ENCODE data around the gene GNAZ.

The GNAZ gene

DNA sequence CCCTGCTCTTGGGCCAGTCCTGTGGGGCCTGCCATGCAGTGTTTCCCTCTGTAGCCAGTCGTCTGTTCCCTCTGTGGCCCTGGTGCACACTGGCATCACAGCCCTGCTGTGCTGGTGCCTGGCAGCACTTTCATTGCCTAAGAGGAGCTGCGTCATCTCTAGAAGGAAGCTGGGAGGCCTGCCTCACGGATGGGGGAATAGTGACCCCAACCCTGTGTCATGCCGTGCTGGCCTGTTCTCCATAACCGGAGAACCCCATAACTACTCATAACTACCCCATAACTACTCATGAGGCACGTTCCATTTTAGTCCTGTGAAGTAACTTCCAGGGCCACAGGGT is 88.9 kb downstream of the GNAZ start:
- no CpG with 5 or more reads among the region's 6 CpGs for WGBS (ENCODE audit: extremely low coverage, insufficient coverage, insufficient read length)
- no peaks in the 10 kb centered on the region for H3K27me3 ChIP-seq (ENCODE audit: insufficient read depth, low read length)
- no peak overlapping the region for H2BK120ac ChIP-seq (ENCODE audit: insufficient read depth, low read length, poor library complexity)

DNA sequence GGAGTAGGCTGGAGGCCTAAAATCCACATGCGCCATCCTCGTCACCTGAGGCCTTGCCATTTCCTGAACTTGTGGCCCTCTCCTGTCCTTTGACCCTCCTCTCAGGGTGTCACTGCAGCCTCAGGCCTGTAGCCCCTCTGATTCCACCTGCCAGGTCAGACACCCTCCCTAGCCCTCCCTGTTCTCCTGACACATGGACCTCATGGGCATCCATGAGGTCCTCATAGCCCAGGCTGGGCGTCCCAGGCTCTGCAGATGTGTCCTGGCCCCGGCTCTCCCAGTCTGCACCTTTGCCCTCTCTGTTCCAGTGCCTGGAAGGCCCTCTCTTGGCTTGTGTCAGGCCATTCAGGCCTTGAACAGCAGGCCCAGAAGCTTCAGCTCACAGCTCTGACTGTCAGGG is 90.7 kb downstream of the GNAZ start:
- H3K4ac ChIP-seq (ENCODE audit: low read depth, low read length), result no peak overlapping the region
- peaks cover 2% of the 10 kb centered on the region for H3K79me2 ChIP-seq (ENCODE audit: control insufficient read depth, insufficient read depth, low read length, poor library complexity)
- no peak overlapping the region for H4K8ac ChIP-seq (ENCODE audit: low read depth, low read length)
- no peak overlapping the region for H2BK120ac ChIP-seq (ENCODE audit: insufficient read depth, low read length, poor library complexity)
- no peak overlapping the region for H3K14ac ChIP-seq (ENCODE audit: low read length)
- H2BK5ac ChIP-seq (ENCODE audit: low read depth, low read length, poor library complexity), result no peak overlapping the region
- H3K9ac ChIP-seq (ENCODE audit: low read length), result no peak overlapping the region
- H3K4me2 ChIP-seq (ENCODE audit: low read length), result no peak overlapping the region
- H3K4me3 ChIP-seq (ENCODE audit: low read depth, low read length), result no peak overlapping the region
- H2AFZ ChIP-seq (ENCODE audit: insufficient read depth, low read length, poor library complexity), result no peak overlapping the region
- H3K4me1 ChIP-seq (ENCODE audit: control insufficient read depth in 1 of 2, insufficient read depth in 2 of 2, low read length in 2 of 2), result peaks cover 10 to 13% of the 10 kb centered on the region in 2 experiments
- H4K12ac ChIP-seq (ENCODE audit: low read depth, low read length), result no peak overlapping the region
- H4K91ac ChIP-seq (ENCODE audit: low read depth, low read length), result no peak overlapping the region
- peaks cover 2% of the 10 kb centered on the region for H3K9me3 ChIP-seq (ENCODE audit: insufficient read depth, low read depth, low read length)
- H3K27me3 ChIP-seq (ENCODE audit: insufficient read depth, low read length), result no peaks in the 10 kb centered on the region
- H3K79me1 ChIP-seq (ENCODE audit: low read length), result peaks cover 2% of the 10 kb centered on the region
- H3K36me3 ChIP-seq (ENCODE audit: control insufficient read depth in 1 of 2, insufficient read depth in 2 of 2, low read length in 2 of 2), result no peaks in the 10 kb centered on the region
- H3K27ac ChIP-seq (ENCODE audit: low read depth, low read length), result no peak overlapping the region
- H3K23ac ChIP-seq (ENCODE audit: low read length), result no peak overlapping the region
- H2BK12ac ChIP-seq (ENCODE audit: low read length), result no peak overlapping the region
- DNase-seq, result no peak
- no peak overlapping the region for H2AK5ac ChIP-seq (ENCODE audit: low read length)
- WGBS (ENCODE audit: extremely low coverage, insufficient coverage, insufficient read length), result no CpG with 5 or more reads among the region's 4 CpGs
- no peak overlapping the region for H3K18ac ChIP-seq (ENCODE audit: low read length)

More for the DNA sequence above, 88.9 kb downstream of the GNAZ start:
- no peak overlapping the region for H3K14ac ChIP-seq (ENCODE audit: low read length)
- H3K4ac ChIP-seq (ENCODE audit: low read depth, low read length), result no peak overlapping the region
- no peak overlapping the region for H2BK5ac ChIP-seq (ENCODE audit: low read depth, low read length, poor library complexity)
- no peak overlapping the region for H4K91ac ChIP-seq (ENCODE audit: low read depth, low read length)
- peaks cover 2% of the 10 kb centered on the region for H3K79me1 ChIP-seq (ENCODE audit: low read length)
- H3K23ac ChIP-seq (ENCODE audit: low read length), result no peak overlapping the region
- peaks cover 2% of the 10 kb centered on the region for H3K79me2 ChIP-seq (ENCODE audit: control insufficient read depth, insufficient read depth, low read length, poor library complexity)
- no peak overlapping the region for H3K4me3 ChIP-seq (ENCODE audit: low read depth, low read length)
- no peak overlapping the region for H3K4me2 ChIP-seq (ENCODE audit: low read length)
- no peak overlapping the region for H3K27ac ChIP-seq (ENCODE audit: low read depth, low read length)
- peaks cover 2% of the 10 kb centered on the region for H3K9me3 ChIP-seq (ENCODE audit: insufficient read depth, low read depth, low read length)
- H2AFZ ChIP-seq (ENCODE audit: insufficient read depth, low read length, poor library complexity), result no peak overlapping the region
- no peak overlapping the region for H3K9ac ChIP-seq (ENCODE audit: low read length)
- H3K36me3 ChIP-seq (ENCODE audit: control insufficient read depth in 1 of 2, insufficient read depth in 2 of 2, low read length in 2 of 2), result no peaks in the 10 kb centered on the region
- peaks cover 10 to 13% of the 10 kb centered on the region in 2 experiments for H3K4me1 ChIP-seq (ENCODE audit: control insufficient read depth in 1 of 2, insufficient read depth in 2 of 2, low read length in 2 of 2)
- DNase-seq, result no peak
- H2BK12ac ChIP-seq (ENCODE audit: low read length), result no peak overlapping the region
- no peak overlapping the region for H4K12ac ChIP-seq (ENCODE audit: low read depth, low read length)
- H3K18ac ChIP-seq (ENCODE audit: low read length), result no peak overlapping the region
- no peak overlapping the region for H4K8ac ChIP-seq (ENCODE audit: low read depth, low read length)
- H2AK5ac ChIP-seq (ENCODE audit: low read length), result no peak overlapping the region

GRCh38 chr22:23161574-23161973 is 91.3 kb downstream of the GNAZ start:
- no peak overlapping the region for H4K91ac ChIP-seq (ENCODE audit: low read depth, low read length)
- H4K12ac ChIP-seq (ENCODE audit: low read depth, low read length), result no peak overlapping the region
- no peak overlapping the region for H3K9ac ChIP-seq (ENCODE audit: low read length)
- no peak overlapping the region for H3K23ac ChIP-seq (ENCODE audit: low read length)
- peaks cover 9 to 13% of the 10 kb centered on the region in 2 experiments for H3K4me1 ChIP-seq (ENCODE audit: control insufficient read depth in 1 of 2, insufficient read depth in 2 of 2, low read length in 2 of 2)
- H3K27me3 ChIP-seq (ENCODE audit: insufficient read depth, low read length), result no peaks in the 10 kb centered on the region
- no peak overlapping the region for H3K27ac ChIP-seq (ENCODE audit: low read depth, low read length)
- no peak overlapping the region for H2BK120ac ChIP-seq (ENCODE audit: insufficient read depth, low read length, poor library complexity)
- peaks cover 2% of the 10 kb centered on the region for H3K79me2 ChIP-seq (ENCODE audit: control insufficient read depth, insufficient read depth, low read length, poor library complexity)
- DNase-seq, result no peak
- H2AK5ac ChIP-seq (ENCODE audit: low read length), result no peak overlapping the region
- no peak overlapping the region for H3K18ac ChIP-seq (ENCODE audit: low read length)
- no peak overlapping the region for H2AFZ ChIP-seq (ENCODE audit: insufficient read depth, low read length, poor library complexity)
- no peak overlapping the region for H4K8ac ChIP-seq (ENCODE audit: low read depth, low read length)
- peaks cover 2% of the 10 kb centered on the region for H3K79me1 ChIP-seq (ENCODE audit: low read length)
- no peak overlapping the region for H3K4me2 ChIP-seq (ENCODE audit: low read length)
- no CpG with 5 or more reads among the region's 13 CpGs for WGBS (ENCODE audit: extremely low coverage, insufficient coverage, insufficient read length)
- peaks cover 2% of the 10 kb centered on the region for H3K9me3 ChIP-seq (ENCODE audit: insufficient read depth, low read depth, low read length)
- no peak overlapping the region for H2BK5ac ChIP-seq (ENCODE audit: low read depth, low read length, poor library complexity)
- H3K14ac ChIP-seq (ENCODE audit: low read length), result no peak overlapping the region
- no peak overlapping the region for H2BK12ac ChIP-seq (ENCODE audit: low read length)
- H3K4ac ChIP-seq (ENCODE audit: low read depth, low read length), result no peak overlapping the region
- no peaks in the 10 kb centered on the region for H3K36me3 ChIP-seq (ENCODE audit: control insufficient read depth in 1 of 2, insufficient read depth in 2 of 2, low read length in 2 of 2)
- no peak overlapping the region for H3K4me3 ChIP-seq (ENCODE audit: low read depth, low read length)

DNA sequence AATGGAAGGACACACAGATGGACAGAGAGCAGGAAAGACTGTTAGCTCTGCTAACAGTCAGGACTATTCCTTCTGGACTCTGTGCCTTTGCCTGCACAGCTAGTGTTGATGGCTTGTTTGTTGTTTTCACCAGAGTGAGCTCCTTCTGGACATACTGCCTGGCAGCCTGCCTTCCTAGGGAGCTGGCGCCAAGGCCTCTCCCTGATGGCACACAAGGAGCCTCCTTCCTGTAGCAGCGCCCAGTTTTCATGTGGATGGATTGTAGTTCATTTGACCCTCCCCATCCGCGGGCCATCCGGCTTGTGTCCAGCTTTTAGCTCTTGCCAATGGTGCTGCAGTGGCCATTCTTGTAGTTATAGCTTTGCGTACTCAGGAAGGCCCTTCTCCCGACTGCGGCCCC is 93.3 kb downstream of the GNAZ start:
- no peak for DNase-seq
- Histone ChIP-seq H3K9ac (ENCODE audit: low read length) (no peak overlapping the region), H2BK12ac (ENCODE audit: low read length) (no peak overlapping the region), H3K36me3 (ENCODE audit: control insufficient read depth in 1 of 2, insufficient read depth in 2 of 2, low read length in 2 of 2) (no peaks in the 10 kb centered on the region), H2AK5ac (ENCODE audit: low read length) (no peak overlapping the region), H3K27me3 (ENCODE audit: insufficient read depth, low read length) (no peaks in the 10 kb centered on the region), H3K18ac (ENCODE audit: low read length) (no peak overlapping the region), H2AFZ (ENCODE audit: insufficient read depth, low read length, poor library complexity) (no peak overlapping the region), H2BK120ac (ENCODE audit: insufficient read depth, low read length, poor library complexity) (no peak overlapping the region), H3K4me2 (ENCODE audit: low read length) (no peak overlapping the region), H3K14ac (ENCODE audit: low read length) (no peak overlapping the region), H4K91ac (ENCODE audit: low read depth, low read length) (no peak overlapping the region), H3K27ac (ENCODE audit: low read depth, low read length) (no peak overlapping the region), H4K8ac (ENCODE audit: low read depth, low read length) (no peak overlapping the region), H3K79me2 (ENCODE audit: control insufficient read depth, insufficient read depth, low read length, poor library complexity) (no peaks in the 10 kb centered on the region), H2BK5ac (ENCODE audit: low read depth, low read length, poor library complexity) (no peak overlapping the region), H3K23ac (ENCODE audit: low read length) (no peak overlapping the region), H3K4me3 (ENCODE audit: low read depth, low read length) (no peak overlapping the region), H4K12ac (ENCODE audit: low read depth, low read length) (no peak overlapping the region), H3K4me1 (ENCODE audit: control insufficient read depth in 1 of 2, insufficient read depth in 2 of 2, low read length in 2 of 2) (no peaks in the 10 kb centered on the region), H3K79me1 (ENCODE audit: low read length) (no peaks in the 10 kb centered on the region), H3K9me3 (ENCODE audit: insufficient read depth, low read depth, low read length) (peaks cover 2% of the 10 kb centered on the region), H3K4ac (ENCODE audit: low read depth, low read length) (no peak overlapping the region)
- no CpG with 5 or more reads among the region's 8 CpGs for WGBS (ENCODE audit: extremely low coverage, insufficient coverage, insufficient read length)
